Trophoblast cell (in vitro differentiated cells and primary cell): ENCODE data around the gene ANKRD1.
"Not testable (repeated sequence)": the region's sequence is repeated elsewhere in the genome, so short reads cannot be mapped to it uniquely, and the experiment has no call there.

ENCODE experiments used
- DNase-seq, 2 donors: peaks; one replicate each; pipeline ENCODE4 v3.0.0-alpha.2; 2016
- H2AFZ ChIP-seq: 2 replicates; pipeline ENCODE4 v1.6.1; 2013; ENCODE audit warnings: low read length, moderate library complexity, mild to moderate bottlenecking; ENCODE audit not compliant: insufficient read depth, poor library complexity
- H2AK5ac ChIP-seq: 2 replicates; pipeline ENCODE4 v1.6.1; 2013; ENCODE audit warnings: mild to moderate bottlenecking, low read length
- H2BK120ac ChIP-seq: 2 replicates; pipeline ENCODE4 v1.6.1; 2013; ENCODE audit warnings: low read length, mild to moderate bottlenecking, moderate library complexity; ENCODE audit not compliant: insufficient read depth, poor library complexity
- H2BK12ac ChIP-seq: 2 replicates; pipeline ENCODE4 v1.6.1; 2013; ENCODE audit warnings: mild to moderate bottlenecking, low read length, moderate library complexity
- H2BK5ac ChIP-seq: 2 replicates; pipeline ENCODE4 v1.6.1; 2013; ENCODE audit warnings: low read length, low read depth, moderate library complexity, mild to moderate bottlenecking; ENCODE audit not compliant: poor library complexity
- H3K14ac ChIP-seq: 2 replicates; pipeline ENCODE4 v1.6.1; 2013; ENCODE audit warnings: mild to moderate bottlenecking, low read length
- H3K18ac ChIP-seq: 2 replicates; pipeline ENCODE4 v1.6.1; 2013; ENCODE audit warnings: mild to moderate bottlenecking, low read length
- H3K23ac ChIP-seq: 2 replicates; pipeline ENCODE4 v1.6.1; 2013; ENCODE audit warnings: low read length
- H3K27ac ChIP-seq: 2 replicates; pipeline ENCODE4 v1.5.1; 2013; ENCODE audit warnings: low read depth, mild to moderate bottlenecking, inconsistent platforms, low read length, moderate library complexity
- H3K27me3 ChIP-seq: 2 replicates; pipeline ENCODE4 v1.6.1; 2013; ENCODE audit warnings: inconsistent platforms, mild to moderate bottlenecking, low read length, moderate library complexity; ENCODE audit not compliant: insufficient read depth
- H3K36me3 ChIP-seq, 2 experiments: 1 replicate in 1 of 2; 2 replicates in 1 of 2; pipeline ENCODE4 v1.6.1; 2013; ENCODE audit warnings: low read length in 2 of 2, mild to moderate bottlenecking in 2 of 2, moderate library complexity in 1 of 2; ENCODE audit not compliant: insufficient read depth in 2 of 2, control insufficient read depth in 1 of 2
- H3K4ac ChIP-seq: 2 replicates; pipeline ENCODE4 v1.6.1; 2013; ENCODE audit warnings: low read depth, mild to moderate bottlenecking, low read length, moderate library complexity
- H3K4me1 ChIP-seq, 2 experiments: 1 replicate in 1 of 2; 2 replicates in 1 of 2; pipeline ENCODE4 v1.6.1; 2013; ENCODE audit warnings: low read length in 2 of 2, mild to moderate bottlenecking in 2 of 2, moderate library complexity in 1 of 2; ENCODE audit not compliant: insufficient read depth in 2 of 2, control insufficient read depth in 1 of 2
- H3K4me2 ChIP-seq: 2 replicates; pipeline ENCODE4 v1.6.1; 2013; ENCODE audit warnings: inconsistent platforms, mild to moderate bottlenecking, low read length, moderate library complexity
- H3K4me3 ChIP-seq: 2 replicates; pipeline ENCODE4 v1.5.1; 2013; ENCODE audit warnings: mild to moderate bottlenecking, low read depth, low read length, inconsistent platforms
- H3K79me1 ChIP-seq: one replicate; pipeline ENCODE4 v1.6.1; 2013; ENCODE audit warnings: low read length
- H3K79me2 ChIP-seq: 2 replicates; pipeline ENCODE4 v1.6.1; 2013; ENCODE audit warnings: low read length, mild to moderate bottlenecking; ENCODE audit not compliant: control insufficient read depth, insufficient read depth, poor library complexity
- H3K9ac ChIP-seq: 2 replicates; pipeline ENCODE4 v1.6.1; 2013; ENCODE audit warnings: mild to moderate bottlenecking, low read length
- H3K9me3 ChIP-seq: 2 replicates; pipeline ENCODE4 v1.6.1; 2013; ENCODE audit warnings: low read depth, mild to moderate bottlenecking, control low read depth, inconsistent platforms, low read length; ENCODE audit not compliant: insufficient read depth
- H4K12ac ChIP-seq: 2 replicates; pipeline ENCODE4 v1.6.1; 2013; ENCODE audit warnings: low read depth, mild to moderate bottlenecking, low read length, moderate library complexity
- H4K8ac ChIP-seq: 2 replicates; pipeline ENCODE4 v1.6.1; 2013; ENCODE audit warnings: low read depth, mild to moderate bottlenecking, low read length, moderate library complexity
- H4K91ac ChIP-seq: one replicate; pipeline ENCODE4 v1.6.1; 2013; ENCODE audit warnings: low read depth, mild to moderate bottlenecking, low read length, moderate library complexity
- WGBS: extraction: QIAGEN DNeasy Blood & Tissue Kit; methylation state at CpG from one replicate; pipeline ENCODE4 v1.1.7; 2013; ENCODE audit warnings: missing lambda C conversion rate; ENCODE audit not compliant: insufficient read length, insufficient coverage; ENCODE audit errors: extremely low coverage; 5-methylcytosine and 5-hydroxymethylcytosine counted together

ANKRD1 gene

DNA sequence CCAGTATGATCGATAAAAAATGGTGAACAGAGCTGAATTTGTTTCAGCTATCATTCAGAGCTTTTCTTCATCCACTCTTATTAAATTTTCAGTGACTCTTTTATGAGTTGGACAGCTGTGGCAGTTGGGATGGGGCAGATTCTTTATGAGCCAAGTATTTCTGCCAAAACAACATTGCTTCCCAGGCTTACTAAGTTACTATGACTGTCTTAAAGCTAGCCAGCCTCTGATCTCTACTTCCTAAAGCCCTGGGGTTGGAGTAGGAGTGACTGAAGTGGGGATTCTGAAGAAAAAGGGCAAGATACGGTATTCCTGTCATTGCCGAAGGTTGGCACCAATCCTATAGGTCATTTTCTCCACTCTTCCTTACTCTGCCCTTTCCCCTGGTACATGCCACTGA lies 36.5 kb downstream of the ANKRD1 start:
- Histone ChIP-seq H3K36me3 (peaks cover 15 to 21% of the 10 kb centered on the region in 2 experiments), H4K8ac (no peak overlapping the region), H2BK120ac (no peak overlapping the region), H3K23ac (no peak overlapping the region), H3K4ac (no peak overlapping the region), H3K27ac (no peak overlapping the region), H4K91ac (no peak overlapping the region), H2AK5ac (no peak overlapping the region), H3K14ac (no peak overlapping the region), H2BK12ac (no peak overlapping the region), H3K18ac (no peak overlapping the region), H2BK5ac (no peak overlapping the region), H3K4me1 (no peaks in the 10 kb centered on the region), H3K9ac (no peak overlapping the region), H3K79me1 (no peaks in the 10 kb centered on the region), H3K4me3 (no peak overlapping the region), H4K12ac (no peak overlapping the region), H3K4me2 (no peak overlapping the region), H3K27me3 (no peaks in the 10 kb centered on the region), H3K79me2 (no peaks in the 10 kb centered on the region), H2AFZ (no peak overlapping the region), H3K9me3 (no peaks in the 10 kb centered on the region)
- WGBS, result no CpG with 5 or more reads among the region's 3 CpGs
- DNase-seq, result no peak

DNA sequence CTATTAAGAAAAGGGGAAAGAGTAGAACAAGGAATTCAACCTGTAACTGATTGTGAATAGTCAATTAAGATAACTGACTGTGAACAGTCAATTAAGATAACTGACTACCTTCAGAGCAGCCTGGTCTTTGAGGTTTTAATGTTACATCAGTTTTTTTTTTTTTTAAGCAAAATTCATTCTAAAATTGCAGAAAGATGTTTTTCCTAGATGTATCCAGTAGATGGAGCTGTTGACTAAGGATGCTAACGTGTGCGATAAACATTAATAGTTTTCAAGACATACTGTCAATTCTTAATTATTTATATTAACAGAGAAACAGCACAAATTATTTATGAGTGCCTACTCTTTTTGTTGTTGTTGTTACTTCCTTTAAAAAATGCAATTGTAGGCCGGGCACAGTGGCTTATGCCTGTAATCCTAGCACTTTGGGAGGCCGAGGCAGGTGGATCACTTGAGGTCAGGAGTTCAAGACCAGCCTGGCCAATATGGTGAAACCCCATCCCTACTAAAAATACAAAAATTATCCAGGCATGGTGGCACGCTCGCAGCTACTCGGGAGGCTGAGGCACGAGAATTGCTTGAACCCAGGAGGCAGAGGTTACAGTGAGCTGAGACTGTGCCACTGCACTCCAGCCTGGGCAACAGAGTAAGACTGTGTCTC lies 40.7 kb downstream of the ANKRD1 start:
- H3K27ac ChIP-seq, result not testable (repeated sequence)

GRCh38 chr10:90879062-90879461 lies 41.8 kb downstream of the ANKRD1 start:
- no peak overlapping the region for H2AK5ac ChIP-seq
- no peak overlapping the region for H3K9ac ChIP-seq
- H2BK120ac ChIP-seq, result no peak overlapping the region
- no peak overlapping the region for H2BK12ac ChIP-seq
- no peak overlapping the region for H2BK5ac ChIP-seq
- no CpG with 5 or more reads among the region's 2 CpGs for WGBS
- no peak overlapping the region for H2AFZ ChIP-seq
- H4K8ac ChIP-seq, result no peak overlapping the region
- H3K18ac ChIP-seq, result no peak overlapping the region
- H3K14ac ChIP-seq, result no peak overlapping the region
- H3K4me1 ChIP-seq, result no peaks in the 10 kb centered on the region
- no peak overlapping the region for H4K91ac ChIP-seq
- no peak overlapping the region for H3K27ac ChIP-seq
- no peak overlapping the region for H4K12ac ChIP-seq
- no peak overlapping the region for H3K23ac ChIP-seq
- no peak for DNase-seq
- no peaks in the 10 kb centered on the region for H3K27me3 ChIP-seq
- peaks cover 11 to 23% of the 10 kb centered on the region in 2 experiments for H3K36me3 ChIP-seq
- no peaks in the 10 kb centered on the region for H3K79me1 ChIP-seq
- no peaks in the 10 kb centered on the region for H3K79me2 ChIP-seq
- no peaks in the 10 kb centered on the region for H3K9me3 ChIP-seq
- no peak overlapping the region for H3K4ac ChIP-seq
- H3K4me3 ChIP-seq, result no peak overlapping the region
- H3K4me2 ChIP-seq, result no peak overlapping the region

More for the DNA sequence above, 40.7 kb downstream of the ANKRD1 start:
- not testable (repeated sequence) for H3K4me2 ChIP-seq, H3K27me3 ChIP-seq, H3K79me2 ChIP-seq, H3K4ac ChIP-seq, H4K91ac ChIP-seq, H2BK12ac ChIP-seq, H3K18ac ChIP-seq, H3K14ac ChIP-seq, H3K9me3 ChIP-seq, H2BK5ac ChIP-seq, H2AFZ ChIP-seq, H2AK5ac ChIP-seq, H4K8ac ChIP-seq, H3K79me1 ChIP-seq, H3K4me3 ChIP-seq, H3K23ac ChIP-seq, H2BK120ac ChIP-seq, H3K9ac ChIP-seq, H4K12ac ChIP-seq, H3K4me1 ChIP-seq
- no CpG with 5 or more reads among the region's 8 CpGs for WGBS
- DNase-seq, result peak in 1 of 2 donors; percentile 73
- peaks cover 11 to 26% of the 10 kb centered on the region in 2 experiments for H3K36me3 ChIP-seq

DNA sequence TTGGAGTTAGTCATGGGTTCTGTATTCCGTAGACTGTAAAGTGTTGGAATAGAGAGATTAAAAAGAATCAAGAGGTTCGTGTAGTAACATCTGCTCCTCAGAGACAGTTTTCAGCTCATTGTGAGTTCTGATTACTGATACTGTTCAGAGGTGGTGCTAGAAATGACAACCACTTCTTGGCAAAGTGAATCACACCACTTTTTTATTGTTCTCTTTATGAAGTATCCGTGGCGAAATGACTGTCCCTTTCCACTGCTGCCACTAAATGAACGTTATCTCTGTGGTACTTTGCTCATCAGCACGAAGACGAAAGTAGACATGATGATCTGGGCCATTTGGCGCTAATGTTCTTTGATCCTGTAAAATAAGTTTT lies 48.3 kb downstream of the ANKRD1 start:
- Histone ChIP-seq H3K79me2 (peaks cover 6% of the 10 kb centered on the region), H4K91ac (no peak overlapping the region), H4K12ac (no peak overlapping the region), H3K27ac (no peak overlapping the region), H3K9me3 (no peaks in the 10 kb centered on the region), H3K18ac (no peak overlapping the region), H3K14ac (no peak overlapping the region), H2AFZ (peak overlapping the region; percentile 91), H2BK5ac (no peak overlapping the region), H2AK5ac (no peak overlapping the region), H3K4me2 (peak overlapping the region; percentile 94), H3K4me3 (peak overlapping the region; percentile 94), H2BK12ac (no peak overlapping the region), H3K27me3 (no peaks in the 10 kb centered on the region), H3K36me3 (peaks cover 4 to 12% of the 10 kb centered on the region in 2 experiments), H3K4ac (peak overlapping the region; percentile 90), H4K8ac (peak overlapping the region; percentile 98), H3K4me1 (peaks cover 0 to 2% of the 10 kb centered on the region in 2 experiments), H2BK120ac (no peak overlapping the region), H3K9ac (no peak overlapping the region), H3K23ac (no peak overlapping the region), H3K79me1 (peaks cover 4% of the 10 kb centered on the region)
- no CpG with 5 or more reads among the region's 8 CpGs for WGBS
- no peak for DNase-seq
